Loucy (cell line): ENCODE results near the gene CDCP1.

Source experiments
- H2AFZ ChIP-seq: fragments of 200-600 bp; sonication (generic); 2 replicates; pipeline ENCODE4 v1.6.0; 2016; ENCODE audit warnings: antibody characterized with exemption, mild to moderate bottlenecking, low read length, moderate library complexity
- H3F3A ChIP-seq: fragments of 200-600 bp; 2 replicates; pipeline ENCODE4 v1.6.0; 2016; ENCODE audit warnings: antibody characterized with exemption, low read depth, mild to moderate bottlenecking
- H3K27me3 ChIP-seq: fragments of 200-600 bp; sonication (generic); 2 replicates; pipeline ENCODE4 v1.6.1; 2014; ENCODE audit warnings: low read length, mild to moderate bottlenecking; ENCODE audit not compliant: insufficient read depth, poor library complexity, severe bottlenecking
- H3K36me3 ChIP-seq: fragments of 200-600 bp; sonication (generic); 2 replicates; pipeline ENCODE4 v1.6.1; 2016; ENCODE audit warnings: low read length; ENCODE audit not compliant: insufficient read depth
- H3K4me1 ChIP-seq: fragments of 200-600 bp; sonication (generic); 2 replicates; pipeline ENCODE4 v1.5.1; 2014; ENCODE audit warnings: low read length, mild to moderate bottlenecking; ENCODE audit not compliant: insufficient read depth, poor library complexity, severe bottlenecking
- H3K4me2 ChIP-seq: fragments of 200-600 bp; sonication (generic); 2 replicates; pipeline ENCODE4 v1.6.0; 2014; ENCODE audit warnings: antibody characterized with exemption, low read length, low read depth, mild to moderate bottlenecking; ENCODE audit not compliant: poor library complexity, severe bottlenecking
- H3K4me3 ChIP-seq: fragments of 200-600 bp; sonication (generic); 2 replicates; pipeline ENCODE4 v1.5.1; 2014; ENCODE audit warnings: low read length, mild to moderate bottlenecking, mixed read lengths; ENCODE audit not compliant: poor library complexity, severe bottlenecking
- H3K79me2 ChIP-seq: fragments of 200-600 bp; sonication (generic); 2 replicates; pipeline ENCODE4 v1.6.1; 2014; ENCODE audit warnings: low read length; ENCODE audit not compliant: insufficient read depth
- H3K9ac ChIP-seq: fragments of 200-600 bp; sonication (generic); 2 replicates; pipeline ENCODE4 v1.6.0; 2014; ENCODE audit warnings: mild to moderate bottlenecking, low read depth, low read length, moderate library complexity; ENCODE audit not compliant: poor library complexity, severe bottlenecking
- H3K9me2 ChIP-seq: fragments of 200-600 bp; sonication (generic); replicated peaks from 2 replicates; pipeline ENCODE4 v1.6.1; 2016; ENCODE audit warnings: low read depth, low read length, mixed read lengths
- H3K9me3 ChIP-seq: fragments of 200-600 bp; sonication (generic); 2 replicates; pipeline ENCODE4 v1.6.1; 2014; ENCODE audit warnings: mild to moderate bottlenecking, antibody characterized with exemption, low read length, low read depth; ENCODE audit not compliant: insufficient read depth
- H4K20me1 ChIP-seq: fragments of 200-600 bp; sonication (generic); 2 replicates; pipeline ENCODE4 v1.6.0; 2014; ENCODE audit warnings: antibody characterized with exemption, low read length, mild to moderate bottlenecking; ENCODE audit not compliant: insufficient read depth, poor library complexity, severe bottlenecking
- EZH2phosphoT487 ChIP-seq: fragments of 200-600 bp; IDR thresholded peaks from 2 replicates; pipeline ENCODE4 v1.6.1; 2018; ENCODE audit warnings: antibody characterized with exemption, mild to moderate bottlenecking, moderate library complexity, borderline replicate concordance
- TF ChIP-seq, protein P1 (sequence below): fragments of 200-600 bp; sonication (generic); conservative IDR thresholded peaks from 2 replicates; pipeline ENCODE4 v1.5.1; 2014; ENCODE audit warnings: mild to moderate bottlenecking, antibody characterized with exemption, low read length

The CDCP1 gene

DNA sequence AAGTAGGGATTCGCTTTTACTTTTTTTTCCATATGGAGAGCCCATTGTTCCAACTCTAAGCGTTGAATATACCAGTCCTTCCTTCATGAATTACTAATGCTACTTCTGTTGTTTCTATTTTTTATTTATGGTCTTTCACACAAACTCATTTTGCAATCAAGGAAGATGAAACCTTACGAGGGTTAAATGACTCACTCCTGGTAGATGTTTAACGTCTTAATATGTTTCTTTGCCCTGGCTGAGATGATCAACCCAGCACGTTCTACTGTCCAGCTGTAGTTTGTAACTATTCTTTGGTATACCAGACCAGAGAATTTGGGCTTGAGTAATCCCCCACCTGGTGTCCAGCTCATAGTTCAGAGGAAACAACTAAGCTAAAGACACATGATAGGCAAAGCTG lies 23.1 kb downstream of the CDCP1 start:
- Histone ChIP-seq H3K79me2 (no peaks in the 10 kb centered on the region), H3K9me2 (no peaks in the 10 kb centered on the region), H3K9ac (no peak overlapping the region), H3F3A (no peaks in the 10 kb centered on the region), H3K4me1 (peaks cover 15% of the 10 kb centered on the region), H2AFZ (no peak overlapping the region), H3K4me2 (no peak overlapping the region), H3K27me3 (no peaks in the 10 kb centered on the region), H3K4me3 (no peak overlapping the region), H4K20me1 (no peaks in the 10 kb centered on the region), H3K36me3 (no peaks in the 10 kb centered on the region), H3K9me3 (no peaks in the 10 kb centered on the region)
- no peak for TF ChIP-seq EZH2phosphoT487
- TF ChIP-seq, protein P1, sequence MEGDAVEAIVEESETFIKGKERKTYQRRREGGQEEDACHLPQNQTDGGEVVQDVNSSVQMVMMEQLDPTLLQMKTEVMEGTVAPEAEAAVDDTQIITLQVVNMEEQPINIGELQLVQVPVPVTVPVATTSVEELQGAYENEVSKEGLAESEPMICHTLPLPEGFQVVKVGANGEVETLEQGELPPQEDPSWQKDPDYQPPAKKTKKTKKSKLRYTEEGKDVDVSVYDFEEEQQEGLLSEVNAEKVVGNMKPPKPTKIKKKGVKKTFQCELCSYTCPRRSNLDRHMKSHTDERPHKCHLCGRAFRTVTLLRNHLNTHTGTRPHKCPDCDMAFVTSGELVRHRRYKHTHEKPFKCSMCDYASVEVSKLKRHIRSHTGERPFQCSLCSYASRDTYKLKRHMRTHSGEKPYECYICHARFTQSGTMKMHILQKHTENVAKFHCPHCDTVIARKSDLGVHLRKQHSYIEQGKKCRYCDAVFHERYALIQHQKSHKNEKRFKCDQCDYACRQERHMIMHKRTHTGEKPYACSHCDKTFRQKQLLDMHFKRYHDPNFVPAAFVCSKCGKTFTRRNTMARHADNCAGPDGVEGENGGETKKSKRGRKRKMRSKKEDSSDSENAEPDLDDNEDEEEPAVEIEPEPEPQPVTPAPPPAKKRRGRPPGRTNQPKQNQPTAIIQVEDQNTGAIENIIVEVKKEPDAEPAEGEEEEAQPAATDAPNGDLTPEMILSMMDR: no peak

DNA sequence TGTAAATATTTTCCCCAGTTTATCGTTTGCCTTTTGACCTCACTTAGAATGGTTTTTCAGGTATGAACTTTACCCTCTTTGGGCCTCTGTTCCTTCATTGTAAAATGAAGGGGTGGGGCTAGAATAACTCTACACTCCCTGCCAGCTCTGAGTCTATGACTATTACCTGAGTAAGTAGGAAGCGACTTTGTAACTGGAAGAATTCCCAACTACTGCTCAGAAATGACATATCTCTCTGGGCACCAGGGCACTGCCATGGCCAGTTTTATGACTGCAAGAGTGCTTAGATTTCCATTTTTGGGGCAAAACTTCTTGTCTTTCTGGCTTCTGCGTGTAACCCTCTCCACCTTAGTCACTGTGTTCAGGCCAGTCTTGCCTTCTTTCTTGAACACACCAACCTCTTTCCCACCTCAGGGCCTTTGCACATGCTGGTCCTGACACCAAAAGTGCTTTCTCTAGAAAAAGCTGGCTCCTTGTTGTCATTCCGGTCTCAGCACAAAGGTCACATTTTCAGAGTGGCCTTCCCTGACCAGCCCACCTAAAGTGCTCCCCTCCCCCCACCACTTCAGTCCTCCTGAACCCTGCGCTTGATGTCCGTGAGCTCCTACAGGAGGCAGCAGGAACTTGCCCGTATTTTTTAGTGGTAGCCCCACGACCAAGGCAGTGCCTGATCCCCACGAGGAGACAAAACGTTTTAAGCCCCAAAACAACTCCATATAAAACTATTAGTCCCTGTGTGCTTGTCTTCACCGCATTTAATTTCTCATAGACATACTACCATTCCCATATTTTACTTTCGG lies 25.6 kb downstream of the CDCP1 start:
- no peak overlapping the region for H3K9ac ChIP-seq
- H3K27me3 ChIP-seq: no peaks in the 10 kb centered on the region
- H3K4me3 ChIP-seq: no peak overlapping the region
- H4K20me1 ChIP-seq: no peaks in the 10 kb centered on the region
- peaks cover 15% of the 10 kb centered on the region for H3K4me1 ChIP-seq
- H3K9me2 ChIP-seq: no peaks in the 10 kb centered on the region
- H3K79me2 ChIP-seq: no peaks in the 10 kb centered on the region
- no peaks in the 10 kb centered on the region for H3K9me3 ChIP-seq
- H2AFZ ChIP-seq: no peak overlapping the region
- no peak overlapping the region for H3K4me2 ChIP-seq
- no peaks in the 10 kb centered on the region for H3K36me3 ChIP-seq
- TF ChIP-seq, protein P1: no peak
- no peak for TF ChIP-seq EZH2phosphoT487
- H3F3A ChIP-seq: no peaks in the 10 kb centered on the region

DNA sequence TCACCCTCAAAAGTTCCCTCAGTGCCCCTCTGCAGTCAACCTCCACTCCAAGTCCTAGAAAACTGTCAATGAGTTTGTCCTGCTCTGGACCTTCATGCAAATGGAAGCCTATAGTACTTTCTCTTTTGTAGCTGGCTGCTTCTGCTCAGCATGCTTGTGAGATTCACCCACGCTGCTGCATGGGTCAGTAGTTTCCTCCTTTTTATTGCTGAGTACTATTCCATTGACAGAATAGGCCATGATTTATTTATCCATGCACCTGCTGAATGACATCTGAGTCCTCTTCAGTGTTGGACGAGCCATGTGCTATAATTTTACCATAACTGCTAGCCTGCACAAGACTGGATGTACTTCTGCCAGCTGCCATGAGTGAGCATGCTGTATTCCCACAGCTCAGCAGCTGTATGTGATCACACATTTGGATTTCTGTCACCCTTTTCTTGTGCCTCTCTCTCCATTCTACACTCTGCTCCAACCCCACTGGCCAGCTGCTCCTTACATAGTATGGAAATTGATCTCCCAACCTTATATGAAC lies 26.3 kb downstream of the CDCP1 start:
- Histone ChIP-seq H3K4me3 (no peak overlapping the region), H4K20me1 (no peaks in the 10 kb centered on the region), H3F3A (no peaks in the 10 kb centered on the region), H2AFZ (no peak overlapping the region), H3K4me1 (peaks cover 17% of the 10 kb centered on the region), H3K9ac (no peak overlapping the region), H3K27me3 (no peaks in the 10 kb centered on the region), H3K79me2 (no peaks in the 10 kb centered on the region), H3K9me2 (no peaks in the 10 kb centered on the region), H3K36me3 (no peaks in the 10 kb centered on the region), H3K9me3 (no peaks in the 10 kb centered on the region), H3K4me2 (no peak overlapping the region)
- TF ChIP-seq, protein P1: no peak
- TF ChIP-seq EZH2phosphoT487: no peak
